HCT116 (cell line): ENCODE results near the gene KLK5.

Experiments
- CBX3 ChIP-seq: IDR thresholded peaks from 2 replicates; pipeline ENCODE4 v1.6.1; 2012; ENCODE audit warnings: low read depth
- SIN3A ChIP-seq: IDR thresholded peaks from 2 replicates; pipeline ENCODE4 v1.6.1; 2012; ENCODE audit warnings: low read depth

- TF ChIP-seq CBX3 = no peak
- TF ChIP-seq SIN3A = no peak
These were observed 31.2 kb downstream of the KLK5 start for GRCh38 chr19:50921426-50922316.
